IPS DF 6.9 (cell line): Measurements from ENCODE around the gene GAS7.

ENCODE experiments used
- DNase-seq: peaks from one replicate; pipeline ENCODE4 v3.0.0-alpha.2; 2013; ENCODE audit warnings: low read depth, low spot score
- H3K27ac ChIP-seq: one replicate; pipeline ENCODE4 v1.5.1; 2013; ENCODE audit warnings: low read length, control low read depth
- H3K27me3 ChIP-seq: 2 replicates; pipeline ENCODE4 v1.6.1; 2013; ENCODE audit warnings: mild to moderate bottlenecking, low read length; ENCODE audit not compliant: control insufficient read depth, insufficient read depth
- H3K36me3 ChIP-seq: 2 replicates; pipeline ENCODE4 v1.6.1; 2013; ENCODE audit warnings: low read length; ENCODE audit not compliant: control insufficient read depth, insufficient read depth
- H3K4me1 ChIP-seq: 2 replicates; pipeline ENCODE4 v1.6.1; 2013; ENCODE audit warnings: low read length; ENCODE audit not compliant: control insufficient read depth, insufficient read depth
- H3K4me3 ChIP-seq: 2 replicates; pipeline ENCODE4 v1.5.1; 2013; ENCODE audit warnings: mild to moderate bottlenecking, low read length
- H3K9me3 ChIP-seq: 2 replicates; pipeline ENCODE4 v1.6.1; 2013; ENCODE audit warnings: low read length, inconsistent platforms; ENCODE audit not compliant: control insufficient read depth, insufficient read depth
- WGBS: extraction: QIAGEN DNeasy Blood & Tissue Kit; methylation state at CpG from one replicate; pipeline ENCODE4 v1.1.7; 2013; ENCODE audit warnings: mixed read lengths, missing lambda C conversion rate; ENCODE audit not compliant: insufficient read length, insufficient coverage; 5-methylcytosine and 5-hydroxymethylcytosine counted together

Gene GAS7

DNA sequence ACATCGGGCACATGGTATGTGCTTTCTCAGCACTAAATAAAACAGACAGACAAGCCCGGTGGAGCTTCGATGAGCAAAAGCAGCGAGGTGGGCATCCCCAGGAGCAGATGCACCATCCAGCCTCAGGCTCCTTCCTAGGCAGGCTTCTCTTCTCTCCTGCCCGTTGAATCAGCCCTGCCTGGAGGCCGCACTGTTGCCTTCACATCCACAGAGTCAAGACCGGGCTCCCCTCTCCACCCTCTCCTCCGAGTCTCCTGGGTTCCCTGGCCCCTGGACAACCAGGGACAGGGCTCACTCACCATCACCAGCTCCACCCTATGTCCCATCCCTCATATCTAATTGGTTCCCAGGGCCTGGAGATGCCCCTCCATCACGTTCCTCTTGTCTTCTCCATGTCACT, 213.6 kb downstream of the GAS7 start:
- Histone ChIP-seq H3K27ac (no peak overlapping the region), H3K27me3 (no peaks in the 10 kb centered on the region), H3K4me3 (no peak overlapping the region), H3K9me3 (no peaks in the 10 kb centered on the region), H3K36me3 (no peaks in the 10 kb centered on the region), H3K4me1 (peaks cover 1% of the 10 kb centered on the region; the same call in 1 of the 2 replicates)
- DNase-seq = no peak
- no CpG with 5 or more reads among the region's 9 CpGs for WGBS

DNA sequence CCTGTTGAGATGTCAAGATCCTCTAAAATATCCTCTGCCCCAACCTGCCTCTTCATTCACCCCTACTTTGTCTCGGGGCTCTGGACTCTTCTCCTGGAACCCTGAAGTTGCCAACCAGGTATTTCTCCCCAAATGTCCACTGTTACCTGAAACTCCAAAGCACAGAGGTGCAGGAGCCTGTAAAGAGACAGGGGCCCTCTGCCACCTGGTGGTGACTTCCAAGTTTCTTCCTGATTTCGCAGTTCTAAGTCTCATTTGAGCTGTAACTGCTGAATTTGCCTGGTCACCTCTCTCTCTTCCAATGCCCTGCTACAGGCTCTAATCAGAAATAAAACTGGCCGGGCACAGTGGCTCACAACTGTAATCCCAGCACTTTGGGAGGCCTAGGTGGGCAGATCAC, 216.2 kb downstream of the GAS7 start:
- no peaks in the 10 kb centered on the region for H3K27me3 ChIP-seq
- DNase-seq = no peak
- no CpG with 5 or more reads among the region's 3 CpGs for WGBS
- H3K4me1 ChIP-seq = no peaks in the 10 kb centered on the region
- no peaks in the 10 kb centered on the region for H3K36me3 ChIP-seq
- no peaks in the 10 kb centered on the region for H3K9me3 ChIP-seq
- H3K4me3 ChIP-seq = no peak overlapping the region
- H3K27ac ChIP-seq = no peak overlapping the region

DNA sequence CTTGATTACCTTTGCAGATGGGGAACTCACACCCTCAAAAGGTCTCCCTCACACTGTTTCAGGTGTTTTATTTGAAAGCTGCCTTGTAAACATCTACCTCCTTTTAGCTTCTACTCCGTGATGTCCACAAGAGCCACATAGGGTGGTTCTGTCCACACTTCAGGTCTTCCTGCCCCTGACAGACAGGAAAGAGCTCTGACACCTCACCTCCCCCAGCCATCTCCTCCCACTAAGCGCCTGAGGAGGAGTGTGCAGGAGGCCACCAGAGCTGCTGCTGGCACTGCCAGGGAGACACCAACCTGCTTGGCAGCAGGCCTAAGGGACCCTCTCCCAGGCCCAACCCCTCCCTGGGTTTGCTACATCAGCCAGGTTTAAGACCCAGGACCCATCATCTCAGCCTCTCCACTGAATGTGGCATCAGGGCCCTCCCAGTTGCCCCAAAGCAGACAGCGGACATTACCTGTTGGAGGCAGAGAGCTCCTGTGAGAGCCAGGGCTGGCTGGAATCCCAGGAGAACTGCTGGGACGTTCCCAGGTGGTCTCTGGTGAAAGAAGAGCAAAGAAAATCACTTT, 217.0 kb downstream of the GAS7 start:
- no peak overlapping the region for H3K4me3 ChIP-seq
- DNase-seq = no peak
- H3K36me3 ChIP-seq = no peaks in the 10 kb centered on the region
- H3K27ac ChIP-seq = no peak overlapping the region
- H3K27me3 ChIP-seq = no peaks in the 10 kb centered on the region
- WGBS = no CpG with 5 or more reads among the region's 4 CpGs
- no peaks in the 10 kb centered on the region for H3K4me1 ChIP-seq
- H3K9me3 ChIP-seq = no peaks in the 10 kb centered on the region

DNA sequence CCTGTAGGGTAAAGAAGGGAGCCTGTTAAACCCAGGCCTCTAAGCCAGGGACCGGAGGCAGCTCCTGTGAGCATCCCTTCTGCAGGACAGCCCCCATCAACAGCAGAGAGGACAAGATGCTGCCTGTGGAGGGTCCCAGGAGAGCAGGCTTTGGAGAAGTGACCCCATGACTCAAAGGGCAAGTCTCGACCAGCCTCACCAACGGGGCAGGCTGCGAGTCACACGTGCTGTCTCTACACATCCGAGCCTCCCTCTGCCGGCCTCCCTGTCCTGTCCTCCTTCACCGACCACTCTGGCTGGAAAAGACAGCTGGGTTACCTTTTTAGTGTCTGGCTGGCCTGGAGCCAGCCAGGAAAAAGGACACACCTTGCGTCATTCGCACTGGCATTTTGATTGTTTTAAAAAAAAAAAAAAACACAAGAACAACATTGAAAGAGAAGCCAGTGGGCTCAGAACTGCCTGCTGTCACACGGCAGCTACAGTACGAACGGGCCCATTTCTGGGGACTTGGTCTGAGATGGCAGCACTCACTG, 218.9 kb downstream of the GAS7 start:
- Histone ChIP-seq H3K4me1 (no peaks in the 10 kb centered on the region), H3K4me3 (no peak overlapping the region), H3K36me3 (no peaks in the 10 kb centered on the region), H3K9me3 (no peaks in the 10 kb centered on the region), H3K27ac (no peak overlapping the region), H3K27me3 (no peaks in the 10 kb centered on the region)
- WGBS = no CpG with 5 or more reads among the region's 13 CpGs
- no peak for DNase-seq

DNA sequence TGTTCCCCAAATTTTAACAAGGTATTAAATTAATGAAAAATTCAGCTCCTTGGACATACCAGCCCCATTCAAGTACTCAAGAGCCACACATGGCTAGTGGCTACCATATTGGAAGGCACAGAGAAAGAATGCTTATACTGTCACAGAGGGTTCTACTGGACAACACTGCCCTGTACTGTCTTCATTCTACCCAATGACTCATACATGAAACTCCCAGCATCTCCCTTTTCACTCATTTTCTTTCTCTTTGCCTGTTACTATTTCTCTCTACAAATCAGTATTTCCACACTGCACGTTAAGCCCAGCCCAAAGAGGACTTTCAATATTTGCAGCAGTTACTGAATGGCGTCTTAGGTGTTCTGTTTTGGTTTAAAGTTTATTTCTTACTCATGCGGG, 221.2 kb downstream of the GAS7 start:
- Histone ChIP-seq H3K27me3 (no peaks in the 10 kb centered on the region), H3K4me1 (no peaks in the 10 kb centered on the region), H3K4me3 (no peak overlapping the region), H3K36me3 (no peaks in the 10 kb centered on the region), H3K27ac (no peak overlapping the region), H3K9me3 (no peaks in the 10 kb centered on the region)
- no CpG with 5 or more reads among the region's 3 CpGs for WGBS
- DNase-seq = no peak

DNA sequence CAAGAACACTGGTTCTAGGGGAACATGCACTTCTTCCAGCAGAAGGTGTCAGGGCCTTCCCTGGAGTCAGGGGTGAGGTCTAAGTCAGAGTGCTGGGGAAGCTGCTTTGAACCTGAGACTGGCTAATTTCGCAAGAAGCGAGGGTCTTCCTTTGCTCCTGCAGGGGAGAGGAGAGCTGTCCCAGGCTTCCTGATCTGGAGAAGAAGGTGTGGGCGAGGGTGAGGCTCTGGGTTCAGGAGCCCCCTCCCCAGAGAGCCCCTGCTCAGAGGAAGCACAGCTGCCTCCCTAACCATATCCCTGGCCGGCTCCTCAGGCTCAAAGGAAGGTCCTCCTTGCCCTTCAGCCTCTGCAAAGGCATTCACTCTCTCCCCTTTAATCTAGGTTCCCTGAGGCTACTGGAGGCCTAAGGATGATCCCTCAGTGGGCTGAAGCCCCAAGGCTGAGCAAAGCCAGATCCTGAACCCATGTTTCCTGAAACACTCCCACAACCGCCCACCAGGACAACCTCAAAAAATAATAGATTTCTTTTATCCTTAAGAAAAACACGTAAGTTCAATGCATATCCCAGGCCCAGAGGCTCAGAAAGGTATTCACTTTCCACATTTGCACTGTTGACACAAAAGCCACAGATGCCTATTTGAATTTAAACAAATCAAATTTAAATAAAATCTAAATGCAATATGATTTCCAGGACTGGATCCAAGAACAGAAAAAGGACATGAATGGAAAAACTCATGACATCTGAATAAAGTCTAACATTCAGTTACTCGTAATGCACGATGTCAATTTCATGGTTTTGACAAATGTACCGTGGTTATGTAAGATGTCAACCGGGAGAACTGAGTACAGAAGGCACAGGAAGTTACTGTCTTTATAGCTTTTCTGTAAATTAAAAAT, 221.9 kb downstream of the GAS7 start:
- H3K36me3 ChIP-seq = no peaks in the 10 kb centered on the region
- WGBS = no CpG with 5 or more reads among the region's 10 CpGs
- no peak overlapping the region for H3K27ac ChIP-seq

DNA sequence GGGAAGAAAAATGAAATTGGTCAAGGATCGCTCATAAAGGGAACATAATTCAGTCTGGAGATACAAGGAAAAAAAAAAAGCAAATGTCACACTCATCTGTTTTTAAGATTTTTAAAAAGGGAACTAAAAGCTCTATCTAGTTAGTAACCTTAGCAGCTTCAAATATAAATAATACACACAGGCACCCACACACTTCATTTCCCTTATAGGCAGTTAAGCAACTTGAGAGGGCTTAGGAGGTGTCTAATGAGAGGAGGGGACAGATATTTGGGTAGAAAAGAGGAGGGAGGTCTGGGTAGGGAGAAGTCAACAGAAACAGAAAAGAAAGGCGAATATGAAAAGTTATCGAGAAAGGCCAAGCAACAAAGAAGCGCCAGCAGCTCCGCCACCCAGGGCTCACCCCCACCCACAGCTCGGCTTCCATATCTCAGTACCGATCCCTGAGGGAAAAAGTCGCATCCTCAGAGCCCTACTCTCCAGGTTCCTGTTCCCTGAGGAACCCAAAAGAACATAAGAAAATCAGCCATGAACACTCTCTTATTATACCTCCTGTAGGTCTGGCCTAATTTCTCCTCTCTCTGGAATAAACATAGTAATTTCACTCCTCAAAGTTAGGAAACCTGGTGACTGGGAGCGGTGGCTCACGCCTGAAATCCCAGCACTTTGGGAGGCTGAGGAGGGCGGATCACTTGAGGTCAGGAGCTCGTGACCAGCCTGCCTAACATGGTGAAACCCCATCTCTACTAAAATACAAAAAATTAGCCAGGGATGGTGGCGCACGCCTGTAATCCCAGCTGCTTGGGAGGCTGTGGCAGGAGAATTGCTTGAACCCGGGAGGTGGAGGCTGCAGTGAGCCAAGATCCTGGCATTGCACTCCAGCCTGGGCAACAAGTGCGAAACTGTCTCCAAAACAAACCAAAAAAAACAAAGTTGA, 223.7 kb downstream of the GAS7 start:
- no CpG with 5 or more reads among the region's 16 CpGs for WGBS
- Histone ChIP-seq H3K4me3 (no peak overlapping the region), H3K27me3 (no peaks in the 10 kb centered on the region), H3K9me3 (no peaks in the 10 kb centered on the region), H3K4me1 (no peaks in the 10 kb centered on the region), H3K27ac (no peak overlapping the region), H3K36me3 (no peaks in the 10 kb centered on the region)
- no peak for DNase-seq

More for the DNA sequence above, 221.9 kb downstream of the GAS7 start:
- no peak for DNase-seq
- no peak overlapping the region for H3K4me3 ChIP-seq
- H3K27me3 ChIP-seq = no peaks in the 10 kb centered on the region
- no peaks in the 10 kb centered on the region for H3K4me1 ChIP-seq
- no peaks in the 10 kb centered on the region for H3K9me3 ChIP-seq

DNA sequence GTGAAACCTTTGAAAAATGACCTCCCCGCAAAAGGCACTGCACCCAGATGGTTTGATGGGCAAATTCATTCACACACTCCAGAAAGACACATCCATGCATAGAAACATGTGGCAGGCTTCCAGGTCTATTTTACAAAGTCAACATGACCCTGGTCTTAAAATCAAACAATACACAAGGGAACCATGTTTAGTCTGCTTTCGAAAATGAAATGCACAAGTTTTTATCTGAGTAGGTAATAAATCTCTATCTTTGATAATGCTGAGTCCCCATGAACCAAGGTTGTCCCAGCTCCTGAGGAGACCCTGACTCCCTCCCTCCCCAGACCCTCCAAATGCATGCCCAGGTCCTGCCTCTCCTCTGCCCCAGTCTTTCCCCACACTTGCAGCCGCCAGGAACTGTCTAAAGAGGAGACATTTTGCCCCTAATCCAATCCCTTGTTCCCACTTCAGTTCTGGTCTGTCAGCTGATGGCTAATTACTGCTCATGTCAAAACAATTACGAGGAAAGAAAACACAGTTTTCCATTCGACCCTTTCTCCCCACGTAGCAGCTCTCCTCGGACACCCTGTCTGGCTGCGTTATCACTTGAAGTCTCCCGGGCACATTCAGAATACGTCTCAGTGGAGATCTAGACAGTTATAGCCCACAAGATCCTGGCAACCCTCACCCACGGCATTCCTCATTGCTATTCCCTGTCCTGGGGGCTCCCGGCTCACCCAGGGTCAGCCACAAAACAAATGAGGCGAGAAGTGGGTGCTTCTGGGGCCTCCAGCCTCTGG, 224.5 kb downstream of the GAS7 start:
- H3K36me3 ChIP-seq = no peaks in the 10 kb centered on the region
- no peaks in the 10 kb centered on the region for H3K4me1 ChIP-seq
- H3K4me3 ChIP-seq = no peak overlapping the region
- H3K27me3 ChIP-seq = no peaks in the 10 kb centered on the region
- no peak overlapping the region for H3K27ac ChIP-seq
- DNase-seq = no peak
- no peaks in the 10 kb centered on the region for H3K9me3 ChIP-seq
- no CpG with 5 or more reads among the region's 13 CpGs for WGBS

DNA sequence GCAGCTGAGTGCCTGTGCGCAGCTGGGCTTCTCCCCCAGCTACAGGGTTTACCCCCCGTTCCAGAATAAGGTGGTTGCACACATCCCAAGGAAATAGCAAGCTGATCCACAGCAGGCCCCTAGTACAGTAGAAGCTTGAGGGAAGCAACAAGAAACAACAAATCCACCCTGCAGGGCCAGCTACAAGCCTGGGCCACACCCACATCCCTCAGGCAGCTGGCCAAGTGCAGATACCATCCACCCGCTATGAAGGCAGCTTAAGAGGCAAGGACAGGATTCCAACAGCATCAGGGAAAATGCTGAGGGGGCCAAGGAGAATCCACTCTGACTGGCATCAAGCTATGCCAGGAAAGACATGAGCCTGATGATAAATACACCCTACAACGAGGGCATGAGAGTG, 226.4 kb downstream of the GAS7 start:
- Histone ChIP-seq H3K9me3 (no peaks in the 10 kb centered on the region), H3K36me3 (no peaks in the 10 kb centered on the region), H3K27ac (no peak overlapping the region), H3K4me3 (no peak overlapping the region), H3K4me1 (no peaks in the 10 kb centered on the region), H3K27me3 (no peaks in the 10 kb centered on the region)
- WGBS = no CpG with 5 or more reads among the region's 4 CpGs
- no peak for DNase-seq
